Gastrocnemius medialis (tissue), 4 donors: ENCODE data around the gene MASP1.

Source experiments
- CTCF ChIP-seq, 5 experiments: fragments of 450-650 bp in 3 of 5; fragments of 200-600 bp in 2 of 5; sonication (generic) in 2 of 5; IDR thresholded peaks in 4 of 5; conservative IDR thresholded peaks in 1 of 5; 1 replicate in 4 of 5; 2 replicates in 1 of 5; pipeline ENCODE4 v1.5.1; 2016 to 2019; ENCODE audit warnings: antibody characterized with exemption in 5 of 5, mild to moderate bottlenecking in 3 of 5, moderate library complexity in 3 of 5
- POLR2A ChIP-seq, 2 donors: fragments of 450-650 bp; IDR thresholded peaks; one replicate each; pipeline ENCODE4 v1.6.1; 2017; ENCODE audit warnings: antibody characterized with exemption in 2 of 2, mild to moderate bottlenecking in 2 of 2, moderate library complexity in 2 of 2

- TF ChIP-seq CTCF (IDR thresholded peaks at IDR 0.05 in 4 of 5, conservative IDR thresholded peaks at IDR 0.05 in 1 of 5), result no peak
- no peak for TF ChIP-seq POLR2A (IDR thresholded peaks at IDR 0.05)
Measured at GRCh38 chr3:187322291-187322690, 30.8 kb upstream of the MASP1 start.
